A673 (cell line): ENCODE measurements around the gene AKAIN1.

Source experiments
- EZH2 ChIP-seq: fragments of 200-600 bp; sonication (generic); IDR thresholded peaks from 2 replicates; pipeline ENCODE4 v1.6.1; 2017; ENCODE audit warnings: borderline replicate concordance, low read depth, mild to moderate bottlenecking, mixed read lengths, antibody characterized with exemption, low read length; ENCODE audit not compliant: poor library complexity, severe bottlenecking
- TF ChIP-seq, protein P1 (sequence below): fragments of 300-800, 200-600 bp; sonication (generic); conservative IDR thresholded peaks from 2 replicates; pipeline ENCODE4 v1.5.1; 2017; ENCODE audit warnings: low read depth, mild to moderate bottlenecking, antibody characterized with exemption, low read length, moderate library complexity, mixed read lengths

DNA sequence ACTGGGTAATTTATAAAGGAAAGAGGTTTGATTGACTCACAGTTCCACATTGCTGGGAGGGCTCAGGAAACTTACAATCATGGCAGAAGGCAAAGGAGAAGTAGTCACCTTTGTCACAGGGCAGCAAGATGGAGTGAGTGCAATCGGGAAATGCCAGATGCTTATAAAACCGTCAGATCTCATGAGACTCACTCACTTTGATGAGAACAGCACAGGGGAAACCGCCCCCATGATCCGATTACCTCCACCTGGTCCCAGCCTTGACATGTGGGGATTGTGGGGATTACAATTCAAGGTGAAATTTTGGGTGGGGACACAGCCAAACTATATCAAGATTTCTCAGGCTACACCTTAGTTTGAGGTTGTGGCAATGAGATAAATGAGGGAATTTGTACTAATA, 54.9 kb downstream of the AKAIN1 start:
- TF ChIP-seq, protein P1, sequence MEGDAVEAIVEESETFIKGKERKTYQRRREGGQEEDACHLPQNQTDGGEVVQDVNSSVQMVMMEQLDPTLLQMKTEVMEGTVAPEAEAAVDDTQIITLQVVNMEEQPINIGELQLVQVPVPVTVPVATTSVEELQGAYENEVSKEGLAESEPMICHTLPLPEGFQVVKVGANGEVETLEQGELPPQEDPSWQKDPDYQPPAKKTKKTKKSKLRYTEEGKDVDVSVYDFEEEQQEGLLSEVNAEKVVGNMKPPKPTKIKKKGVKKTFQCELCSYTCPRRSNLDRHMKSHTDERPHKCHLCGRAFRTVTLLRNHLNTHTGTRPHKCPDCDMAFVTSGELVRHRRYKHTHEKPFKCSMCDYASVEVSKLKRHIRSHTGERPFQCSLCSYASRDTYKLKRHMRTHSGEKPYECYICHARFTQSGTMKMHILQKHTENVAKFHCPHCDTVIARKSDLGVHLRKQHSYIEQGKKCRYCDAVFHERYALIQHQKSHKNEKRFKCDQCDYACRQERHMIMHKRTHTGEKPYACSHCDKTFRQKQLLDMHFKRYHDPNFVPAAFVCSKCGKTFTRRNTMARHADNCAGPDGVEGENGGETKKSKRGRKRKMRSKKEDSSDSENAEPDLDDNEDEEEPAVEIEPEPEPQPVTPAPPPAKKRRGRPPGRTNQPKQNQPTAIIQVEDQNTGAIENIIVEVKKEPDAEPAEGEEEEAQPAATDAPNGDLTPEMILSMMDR = no peak
- TF ChIP-seq EZH2 = no peak
